Measurements from ENCODE around the gene AKAP8L.

GRCh38 chr19:15421136-15421695 is 2.4 kb upstream of the AKAP8L start:
- TF ChIP-seq CTCF (IDR thresholded peaks at IDR 0.05) = no peak
- no peak for TF ChIP-seq POLR2A (IDR thresholded peaks at IDR 0.05)
